GM18867 (cell line): Measurements from ENCODE around the gene DCC.

ENCODE experiments used
- ATAC-seq: cut with Tn5 transposase; IDR thresholded peaks from one replicate; pipeline ENCODE4 v1.9.1; 2021; ENCODE audit warnings: mild to moderate bottlenecking, moderate library complexity; ENCODE audit not compliant: unreplicated experiment

Gene DCC

DNA sequence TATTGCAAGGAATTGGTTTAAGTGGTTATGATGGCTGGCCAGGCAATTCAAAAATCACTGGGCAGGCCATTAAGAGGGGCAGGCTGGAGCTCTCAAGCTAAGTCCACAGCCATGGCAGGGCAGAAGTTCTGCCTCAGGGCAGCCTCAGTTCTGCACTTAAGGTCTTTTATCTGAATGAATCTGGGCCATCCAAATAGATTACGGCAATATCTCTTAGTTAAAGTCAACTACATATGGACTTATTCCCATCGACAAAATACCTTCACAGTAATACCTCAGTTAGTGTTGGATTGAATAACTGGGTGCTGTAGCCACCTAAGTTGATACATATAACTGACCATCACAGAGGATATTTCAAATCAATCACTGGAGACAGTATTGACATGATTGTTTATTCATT, 979.6 kb downstream of the DCC start:
- ATAC-seq, result no peak

DNA sequence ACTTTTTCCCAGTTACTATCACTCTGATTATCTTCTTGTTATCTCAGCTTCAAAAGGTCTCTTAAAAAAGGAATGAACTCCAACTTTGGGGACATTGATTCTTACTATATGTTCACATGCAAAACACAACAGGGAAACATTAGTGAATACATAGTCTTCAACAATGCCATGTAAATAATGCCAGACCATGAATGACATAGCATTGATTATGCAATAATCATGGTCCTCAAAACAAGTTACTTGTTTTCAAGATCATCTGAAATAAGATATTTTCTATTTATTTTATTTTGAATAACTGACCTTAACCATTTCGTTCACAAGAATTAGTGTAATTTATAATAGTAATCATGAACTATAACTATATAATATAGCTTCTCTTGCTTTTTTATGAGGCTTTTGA, 982.2 kb downstream of the DCC start:
- ATAC-seq, result no peak

DNA sequence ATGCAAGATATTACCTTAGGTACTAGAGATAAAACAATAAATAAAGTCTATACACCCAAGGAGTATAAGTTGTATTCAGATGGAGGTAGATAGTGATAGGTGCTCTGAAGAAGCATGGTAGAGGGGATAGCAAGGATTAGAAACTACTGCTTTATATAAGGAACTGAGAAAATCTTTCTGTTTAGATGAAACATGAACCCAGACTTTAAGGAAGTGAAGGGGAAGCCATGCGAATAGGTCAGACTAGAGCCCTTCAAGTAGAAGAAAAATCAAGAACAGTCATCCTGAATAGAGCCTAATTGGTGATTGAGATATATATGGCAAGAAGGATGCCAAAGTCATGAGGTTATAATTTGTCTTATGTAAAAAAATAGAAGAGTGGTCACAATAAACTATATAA, 984.4 kb downstream of the DCC start:
- ATAC-seq, result no peak

DNA sequence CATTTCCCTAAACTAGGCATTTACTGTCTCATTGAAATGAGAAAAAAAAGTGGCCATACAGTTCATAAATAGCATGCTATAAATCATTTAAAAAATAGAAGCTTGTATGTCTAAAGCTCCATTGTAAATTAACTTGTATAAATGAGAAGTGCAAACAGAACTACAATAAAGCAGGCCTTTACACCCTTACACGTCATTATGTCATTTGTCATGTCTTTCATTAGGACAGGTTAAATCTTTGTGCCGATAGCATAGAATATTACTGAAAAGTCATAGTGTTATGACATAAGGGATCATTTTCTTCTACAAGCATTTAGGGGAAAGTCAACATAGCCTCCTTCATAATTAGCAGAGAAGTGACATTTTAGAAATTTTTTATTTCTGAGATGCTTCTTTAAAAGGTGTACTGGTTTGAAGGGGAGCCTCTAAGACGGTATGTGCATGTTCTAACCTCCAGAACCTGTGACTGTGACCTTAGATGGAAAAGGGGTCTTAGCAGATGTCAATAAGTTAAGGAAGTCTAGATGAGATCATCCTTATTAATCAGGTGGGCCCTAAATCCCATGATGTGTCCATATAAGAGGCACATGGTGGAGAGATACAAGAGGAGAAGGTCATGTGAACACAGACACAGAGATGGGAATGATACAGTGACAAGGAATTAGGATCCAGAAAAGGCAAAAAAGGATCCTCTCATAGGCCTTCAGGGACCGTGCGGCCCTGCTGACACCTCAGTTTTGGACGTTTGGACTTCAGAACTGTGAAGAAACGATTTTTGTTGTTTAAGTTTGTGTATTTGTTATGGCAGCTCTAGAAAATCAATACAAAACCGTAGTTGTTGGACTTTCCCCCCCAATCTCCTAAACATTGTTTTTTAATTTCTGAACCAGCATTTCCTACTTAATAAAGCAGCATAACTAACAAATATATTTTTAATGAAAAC, 1020.8 kb downstream of the DCC start:
- no peak for ATAC-seq

DNA sequence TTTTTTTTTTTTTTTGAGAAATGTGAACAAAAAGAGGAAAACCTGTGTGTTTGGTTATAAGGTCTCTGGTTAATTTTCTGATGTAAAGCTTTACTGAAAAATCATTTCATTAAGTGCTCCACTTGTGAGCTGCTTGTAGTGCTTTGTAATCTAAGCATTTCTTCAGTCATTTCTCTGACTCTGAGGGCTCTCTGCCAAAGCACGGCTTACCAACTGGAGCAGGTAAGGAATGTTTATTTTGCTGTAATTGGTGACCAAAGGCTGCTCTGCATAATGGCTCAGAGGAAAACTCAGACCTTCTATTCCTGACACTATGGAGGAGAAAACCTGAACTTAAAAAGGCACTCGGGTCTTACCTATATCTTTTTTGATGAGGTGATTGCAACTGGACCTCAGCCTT, 1035.6 kb downstream of the DCC start:
- ATAC-seq, result no peak

DNA sequence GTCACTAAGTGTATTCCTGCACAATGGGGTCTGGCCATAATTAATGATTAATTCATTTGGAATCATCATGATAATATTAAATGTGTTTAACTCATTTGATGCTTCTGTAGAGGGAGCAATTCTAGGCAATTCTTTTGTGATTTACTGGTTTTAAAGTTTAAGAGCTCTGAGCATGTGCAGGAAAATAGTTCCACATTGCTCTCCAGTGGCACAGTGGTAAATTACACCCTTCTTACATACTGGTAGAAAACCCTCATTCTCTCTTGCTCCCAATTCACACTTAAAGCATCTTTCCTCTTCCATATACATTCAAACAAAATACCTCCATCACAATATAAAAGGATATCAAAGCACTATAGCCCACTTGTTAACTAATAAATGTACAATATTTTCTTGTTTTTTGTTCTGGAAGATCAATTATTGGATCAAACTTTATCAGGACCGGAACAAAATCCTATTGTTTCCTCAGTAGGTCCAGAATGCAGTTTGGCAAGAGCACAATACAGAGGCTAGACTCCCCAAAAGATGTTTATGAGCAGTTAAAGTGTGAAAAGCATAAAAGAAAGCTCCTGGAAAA, 1040.2 kb downstream of the DCC start:
- no peak for ATAC-seq

DNA sequence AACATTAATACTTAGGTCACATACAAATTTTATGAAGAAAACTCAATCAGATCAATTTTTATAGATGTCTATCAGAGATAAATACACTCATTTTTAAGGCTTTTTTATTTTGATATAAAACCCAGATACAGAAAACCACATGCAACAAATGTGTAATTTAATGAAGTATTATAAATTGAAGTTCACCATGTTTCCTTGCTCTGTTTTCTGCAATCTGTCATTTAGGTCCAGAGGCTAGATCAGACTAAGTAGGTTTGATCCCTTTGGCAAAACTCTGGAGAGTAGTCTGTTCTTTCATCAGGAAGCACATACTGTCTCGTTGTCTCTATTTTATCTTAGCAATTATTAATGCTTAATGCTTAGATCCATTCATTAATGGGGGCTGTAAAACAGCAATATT, 1042.9 kb downstream of the DCC start:
- no peak for ATAC-seq

DNA sequence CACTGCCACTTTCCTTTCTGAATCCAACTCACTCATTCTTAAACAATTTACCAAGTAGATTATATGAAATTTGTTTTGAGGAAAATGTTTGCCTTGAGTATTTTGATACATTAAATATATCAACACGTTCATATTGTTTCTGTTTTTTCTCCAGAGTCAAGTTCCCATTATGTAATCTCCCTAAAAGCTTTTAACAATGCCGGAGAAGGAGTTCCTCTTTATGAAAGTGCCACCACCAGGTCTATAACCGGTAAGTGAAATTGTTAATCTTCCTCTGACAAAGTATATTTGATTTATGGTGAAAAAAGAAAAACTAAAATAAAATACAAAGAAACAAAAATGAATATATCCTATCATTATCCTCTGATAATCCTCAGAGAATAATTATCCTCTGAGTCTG, 1045.9 kb downstream of the DCC start:
- ATAC-seq, result no peak

DNA sequence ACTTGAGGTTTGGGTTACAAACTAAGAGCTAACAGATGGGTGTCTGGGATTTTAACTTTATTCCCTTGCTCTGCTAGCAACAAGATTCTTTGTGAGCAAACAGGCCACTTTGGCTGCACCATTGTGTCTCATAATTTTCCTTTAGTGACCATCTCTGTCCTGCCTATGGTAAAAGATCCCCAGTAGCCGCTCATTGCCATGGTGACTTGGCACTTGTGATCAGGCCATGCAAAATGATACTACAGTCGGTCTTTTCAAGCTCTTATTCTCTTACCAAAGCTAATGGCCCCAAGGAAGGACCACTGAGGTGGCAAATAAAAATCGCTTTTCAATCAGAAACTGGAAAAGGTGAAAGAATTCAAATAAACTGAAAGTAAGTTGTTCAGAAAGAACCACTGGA, 1047.6 kb downstream of the DCC start:
- no peak for ATAC-seq

DNA sequence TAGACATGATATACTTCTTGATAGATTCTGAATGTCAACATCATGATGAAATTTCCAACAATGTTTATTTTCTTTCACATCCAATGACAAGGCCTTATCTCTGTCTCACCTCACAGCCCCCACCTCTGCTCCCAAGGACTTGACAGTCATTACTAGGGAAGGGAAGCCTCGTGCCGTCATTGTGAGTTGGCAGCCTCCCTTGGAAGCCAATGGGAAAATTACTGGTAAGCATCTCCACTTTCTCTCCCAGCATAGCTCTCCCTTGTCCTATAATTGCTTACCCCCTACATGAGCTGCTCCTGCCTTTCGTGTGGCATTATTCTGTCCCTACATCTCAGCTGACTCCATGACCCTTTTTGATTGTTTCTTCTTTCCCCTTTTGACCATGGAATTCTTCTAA, 1062.7 kb downstream of the DCC start:
- no peak for ATAC-seq

DNA sequence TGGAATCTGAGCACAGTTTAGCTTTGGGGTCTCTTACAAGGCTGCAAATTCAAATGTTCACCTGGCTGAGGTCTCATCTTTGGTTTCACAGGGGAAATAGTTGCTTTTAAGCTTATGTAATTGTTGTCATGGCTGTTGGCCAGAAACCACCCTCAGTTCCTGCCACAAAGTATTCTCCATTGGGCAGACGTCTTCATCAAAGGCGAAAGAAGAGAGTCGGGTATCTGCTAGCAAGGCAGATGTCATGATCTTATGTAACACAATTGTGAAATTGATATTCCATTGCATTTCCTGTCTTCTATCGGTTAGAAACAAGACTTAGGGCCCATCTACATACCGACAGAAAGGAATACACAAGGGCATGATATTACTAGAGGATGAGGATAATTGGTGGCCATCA, 1068.3 kb downstream of the DCC start:
- ATAC-seq, result no peak

DNA sequence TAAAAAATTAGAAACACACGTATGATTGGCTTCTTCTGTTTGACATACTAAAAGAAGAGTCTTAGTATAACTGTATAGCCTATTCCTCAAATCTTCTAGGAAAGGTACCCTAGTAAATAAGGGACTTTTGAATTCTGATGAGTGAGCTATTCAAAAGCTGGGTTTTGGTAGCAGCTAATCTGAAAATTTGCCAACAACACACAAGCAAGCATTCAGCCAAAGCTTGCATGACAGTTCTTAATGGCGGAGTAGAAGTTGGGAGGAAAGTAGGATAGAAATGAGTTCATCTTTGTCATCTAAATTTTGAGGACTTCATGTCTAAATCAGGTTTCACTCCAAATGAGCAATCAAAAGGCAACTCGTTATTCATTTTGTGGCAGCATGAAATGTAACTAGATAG, 1071.5 kb downstream of the DCC start:
- ATAC-seq, result no peak

DNA sequence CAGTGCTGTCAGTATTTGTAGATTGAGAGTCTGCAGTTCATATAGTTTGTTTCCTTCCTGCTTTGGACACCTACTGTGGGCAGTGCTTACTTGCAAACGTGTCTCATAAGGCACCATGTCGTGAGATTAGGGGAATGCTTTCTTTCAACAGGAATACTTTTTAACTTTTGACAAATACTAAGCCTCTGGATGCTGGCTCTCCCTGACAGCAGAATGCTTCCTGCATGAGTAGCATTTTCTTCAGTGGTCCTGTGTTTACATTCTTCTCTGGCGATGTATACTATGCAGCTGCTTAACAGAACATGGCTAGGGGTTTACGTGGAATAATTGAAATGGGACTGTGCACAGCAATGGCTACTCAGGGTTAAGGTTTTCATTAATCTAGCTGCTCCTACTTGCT, 1077.0 kb downstream of the DCC start:
- ATAC-seq, result no peak

DNA sequence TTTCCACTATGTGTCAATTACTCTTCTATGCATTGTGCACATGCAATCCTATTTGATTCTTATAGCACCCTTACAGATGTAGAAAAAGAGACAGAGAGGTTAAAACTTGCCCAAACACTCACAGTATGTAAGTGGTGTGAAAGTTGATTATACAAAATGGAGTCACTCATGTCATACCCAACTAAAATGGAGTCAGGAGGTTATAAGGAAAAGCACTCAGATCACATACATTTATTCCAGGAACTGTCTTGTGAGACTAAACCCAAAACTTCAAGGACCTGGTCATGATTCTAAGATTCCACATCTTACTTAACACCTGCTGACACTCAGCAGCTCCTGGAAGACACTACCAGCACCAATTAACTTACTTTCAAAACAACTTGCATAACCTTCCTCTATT, 1081.9 kb downstream of the DCC start:
- no peak for ATAC-seq

DNA sequence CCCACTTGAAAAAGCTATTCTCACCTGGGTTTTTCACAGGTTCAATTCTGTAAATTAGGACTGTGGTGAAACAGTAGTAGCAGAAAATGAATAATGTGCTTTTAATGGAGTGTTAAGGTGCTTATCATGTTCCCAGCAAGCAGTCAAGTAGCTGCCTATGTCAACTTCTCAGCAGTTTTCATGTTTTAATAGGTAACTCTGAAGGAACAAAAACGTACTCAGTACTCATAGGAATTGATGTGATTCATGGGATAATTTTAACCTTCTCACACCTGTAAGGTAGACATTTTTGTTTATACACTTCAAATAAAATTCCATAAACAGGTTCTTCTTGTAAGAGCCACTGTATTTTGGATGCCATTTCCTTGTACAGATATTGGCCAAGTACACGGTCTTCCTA, 1082.9 kb downstream of the DCC start:
- ATAC-seq, result no peak

DNA sequence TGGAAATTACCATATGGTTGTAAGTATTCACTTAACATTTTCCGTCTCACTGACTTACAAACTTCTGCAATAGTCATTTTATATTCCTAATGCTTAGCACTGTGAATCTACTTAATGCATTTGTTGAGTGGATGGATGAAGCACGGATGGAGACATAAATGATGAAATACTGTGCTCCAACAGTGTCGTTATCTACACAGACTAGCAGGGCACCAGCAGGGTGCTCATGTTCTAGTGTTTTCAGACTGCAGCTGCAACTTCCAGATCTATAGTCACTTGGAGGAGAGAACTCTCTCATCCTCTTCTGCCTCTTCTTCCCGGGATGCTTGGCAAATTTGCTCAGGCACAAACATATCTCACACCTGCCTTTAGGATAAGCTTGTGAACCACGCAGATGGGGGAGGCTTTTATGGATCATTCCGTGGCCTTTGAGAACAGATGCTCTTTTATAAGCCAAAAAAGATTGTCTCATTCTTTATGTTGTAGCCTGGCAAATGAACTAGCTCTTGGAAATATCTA, 1086.7 kb downstream of the DCC start:
- no peak for ATAC-seq

DNA sequence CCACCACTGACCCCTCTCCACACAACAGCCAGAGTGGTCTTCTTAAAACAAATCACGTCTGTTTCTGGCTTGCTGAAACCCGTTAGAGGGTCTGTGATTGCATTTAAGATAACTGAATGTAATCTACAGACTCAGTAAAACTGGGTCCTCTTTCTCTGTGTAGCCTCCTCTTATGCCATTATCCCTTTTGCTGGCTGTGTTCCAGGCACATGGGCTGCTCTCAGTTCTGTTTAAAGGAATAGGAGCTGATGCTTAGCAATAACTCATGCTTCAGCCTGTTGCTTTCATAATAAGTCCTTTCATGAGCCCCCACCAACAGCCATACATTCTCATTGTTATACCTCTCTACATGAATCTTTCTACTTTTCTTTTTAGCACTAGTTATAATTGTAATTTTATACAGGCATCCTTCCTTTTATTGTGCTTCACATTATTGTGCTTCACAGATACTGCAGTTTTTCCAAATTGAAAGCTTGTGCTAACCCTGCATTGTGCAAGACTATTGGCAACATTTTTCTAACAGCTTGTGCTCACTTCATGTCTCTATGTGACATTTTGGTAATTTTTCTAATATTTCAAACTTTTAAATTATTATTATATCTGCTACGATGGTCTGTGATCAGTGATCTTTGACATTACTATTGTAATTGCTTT, 1101.9 kb downstream of the DCC start:
- ATAC-seq, result no peak

DNA sequence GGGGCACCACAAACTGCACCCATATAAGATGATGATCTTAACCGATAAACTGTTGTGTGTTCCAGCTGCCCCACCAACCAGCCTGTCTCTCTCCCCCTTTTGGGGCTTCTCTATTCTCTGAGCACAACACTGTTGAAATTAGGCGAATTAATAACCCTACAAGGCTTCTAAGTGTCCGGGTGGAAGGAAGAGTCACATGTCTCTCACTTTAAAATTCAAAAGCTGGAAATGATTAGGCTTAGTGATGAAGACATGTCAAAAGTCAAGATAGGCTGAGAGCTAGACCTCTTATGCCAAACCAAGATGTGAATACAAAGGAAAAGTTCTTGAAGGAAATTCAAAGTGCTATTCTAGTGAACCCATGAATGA, 1102.4 kb downstream of the DCC start:
- ATAC-seq, result no peak

DNA sequence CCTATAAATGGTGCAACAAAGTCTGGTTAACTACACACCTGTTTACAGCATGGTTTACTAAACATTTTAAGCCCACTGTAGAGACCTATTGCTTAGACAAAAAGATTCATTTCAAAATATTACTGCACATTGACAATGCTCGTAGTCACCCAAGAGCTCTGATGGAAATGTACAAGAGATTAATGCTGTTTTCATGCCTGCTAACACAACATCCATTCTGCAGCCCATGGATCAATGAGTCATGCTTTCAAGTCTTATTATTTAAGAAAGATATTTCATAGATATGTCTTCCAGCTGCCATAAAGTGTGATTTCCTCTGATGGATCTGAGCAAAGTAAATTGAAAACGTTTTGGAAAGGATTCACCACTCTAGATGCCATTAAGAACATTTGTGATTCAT, 1103.3 kb downstream of the DCC start:
- ATAC-seq, result no peak

DNA sequence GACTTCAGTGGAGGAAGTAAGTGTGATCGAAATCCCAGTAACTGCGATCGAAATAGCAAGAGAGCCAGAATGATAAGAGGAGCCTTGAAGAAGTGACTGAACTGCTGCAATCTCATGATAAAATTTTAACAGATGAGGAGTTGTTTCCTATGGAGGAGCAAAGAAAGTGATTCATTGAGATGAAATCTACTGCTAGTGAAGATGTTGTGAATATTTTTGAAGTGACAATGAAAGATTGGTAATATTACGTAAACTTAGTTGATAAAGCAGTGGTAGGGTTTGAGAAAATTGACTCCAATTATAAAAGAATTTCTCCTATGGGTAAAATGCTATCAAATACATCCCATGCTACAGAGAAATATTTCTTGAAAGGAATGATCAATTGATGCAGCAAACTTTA, 1103.8 kb downstream of the DCC start:
- no peak for ATAC-seq

DNA sequence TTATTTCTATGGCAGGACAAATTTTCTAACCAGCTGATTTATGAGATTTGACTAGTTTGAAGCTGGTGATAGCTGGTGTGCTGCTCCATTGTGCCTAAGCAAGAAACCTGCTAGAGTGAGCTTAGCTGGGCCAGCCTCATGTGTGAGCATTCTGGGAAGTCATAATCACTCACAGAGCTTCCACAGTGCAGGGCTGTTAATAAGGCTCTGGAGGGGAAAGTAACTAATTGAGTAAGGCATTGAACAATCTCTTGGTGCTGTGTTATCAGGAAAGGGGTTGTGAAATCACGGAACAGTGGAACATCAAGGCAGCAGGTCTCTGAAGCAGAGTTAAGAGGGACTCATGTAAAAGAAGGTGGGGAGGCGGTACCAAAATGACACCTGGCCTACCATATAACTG, 1111.9 kb downstream of the DCC start:
- no peak for ATAC-seq

DNA sequence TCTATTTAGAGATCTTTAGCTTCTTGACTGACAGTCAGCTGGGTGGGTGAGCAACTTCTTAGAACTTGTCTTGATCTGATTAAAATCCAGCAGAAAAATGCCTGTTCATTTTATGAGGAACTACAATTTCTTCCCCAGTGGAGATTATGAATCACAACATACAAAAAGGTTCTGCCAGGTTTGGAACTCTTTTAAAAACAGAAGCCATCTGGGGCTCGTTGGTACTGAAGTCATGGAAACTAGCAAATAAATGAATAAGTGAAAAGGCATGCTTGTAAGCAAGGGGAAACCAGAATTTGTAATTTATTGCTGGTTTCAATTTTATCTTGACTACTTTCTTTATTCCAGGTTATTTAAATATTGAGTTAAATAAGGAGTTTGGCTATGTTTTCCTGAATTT, 1117.1 kb downstream of the DCC start:
- ATAC-seq, result no peak
